ENCODE measurements around the gene SYT1. TPM values are rescaled to one million over a fixed set of nuclear protein-coding genes. Genes with fewer than 3 reads are reported as not detected.

Gene SYT1
- total RNA-seq, 1 experiment from 2014 or later: 1.3 TPM

DNA sequence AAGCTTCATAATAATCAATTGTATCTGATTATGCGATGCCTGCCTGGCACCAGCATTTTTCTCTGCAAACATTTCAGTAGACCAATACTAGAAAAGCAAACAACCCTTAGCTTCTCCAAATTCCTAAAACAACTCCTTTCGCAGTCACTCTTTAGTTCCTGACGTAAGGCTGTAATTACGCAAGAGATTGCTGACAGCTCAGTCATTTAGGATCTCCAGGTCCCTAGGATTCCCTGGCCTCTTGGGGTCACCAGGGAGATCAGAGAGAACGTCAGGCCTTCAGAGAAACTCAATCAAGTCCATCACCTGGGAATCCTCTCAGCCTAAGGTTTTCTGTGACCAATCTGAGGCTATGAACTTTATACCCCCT lies 435.6 kb downstream of the SYT1 start:
- Mint-ChIP-seq H3K27me3 (ENCODE audit: unreplicated experiment) (no peaks in the 10 kb centered on the region), H3K36me3 (ENCODE audit: insufficient read depth, unreplicated experiment) (no peaks in the 10 kb centered on the region), H3K9me3 (ENCODE audit: low read depth, unreplicated experiment) (no peaks in the 10 kb centered on the region), H3K4me1 (ENCODE audit: low read depth, unreplicated experiment) (peaks cover 8% of the 10 kb centered on the region), H3K4me3 (ENCODE audit: low read depth, unreplicated experiment) (no peak overlapping the region), H3K27ac (ENCODE audit: unreplicated experiment) (no peak overlapping the region)
- DNase-seq: peak; percentile 10
- BruUV-seq (replicated peaks): no TSS peak
- intact Hi-C loops (cut with micrococcal nuclease; ENCODE audit: unreplicated experiment): no loop called here
- CTCF ChIA-PET: no interaction called here
- TF ChIP-seq, protein P1, sequence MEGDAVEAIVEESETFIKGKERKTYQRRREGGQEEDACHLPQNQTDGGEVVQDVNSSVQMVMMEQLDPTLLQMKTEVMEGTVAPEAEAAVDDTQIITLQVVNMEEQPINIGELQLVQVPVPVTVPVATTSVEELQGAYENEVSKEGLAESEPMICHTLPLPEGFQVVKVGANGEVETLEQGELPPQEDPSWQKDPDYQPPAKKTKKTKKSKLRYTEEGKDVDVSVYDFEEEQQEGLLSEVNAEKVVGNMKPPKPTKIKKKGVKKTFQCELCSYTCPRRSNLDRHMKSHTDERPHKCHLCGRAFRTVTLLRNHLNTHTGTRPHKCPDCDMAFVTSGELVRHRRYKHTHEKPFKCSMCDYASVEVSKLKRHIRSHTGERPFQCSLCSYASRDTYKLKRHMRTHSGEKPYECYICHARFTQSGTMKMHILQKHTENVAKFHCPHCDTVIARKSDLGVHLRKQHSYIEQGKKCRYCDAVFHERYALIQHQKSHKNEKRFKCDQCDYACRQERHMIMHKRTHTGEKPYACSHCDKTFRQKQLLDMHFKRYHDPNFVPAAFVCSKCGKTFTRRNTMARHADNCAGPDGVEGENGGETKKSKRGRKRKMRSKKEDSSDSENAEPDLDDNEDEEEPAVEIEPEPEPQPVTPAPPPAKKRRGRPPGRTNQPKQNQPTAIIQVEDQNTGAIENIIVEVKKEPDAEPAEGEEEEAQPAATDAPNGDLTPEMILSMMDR (IDR thresholded peaks at IDR 0.05; ENCODE audit: unreplicated experiment): no peak

DNA sequence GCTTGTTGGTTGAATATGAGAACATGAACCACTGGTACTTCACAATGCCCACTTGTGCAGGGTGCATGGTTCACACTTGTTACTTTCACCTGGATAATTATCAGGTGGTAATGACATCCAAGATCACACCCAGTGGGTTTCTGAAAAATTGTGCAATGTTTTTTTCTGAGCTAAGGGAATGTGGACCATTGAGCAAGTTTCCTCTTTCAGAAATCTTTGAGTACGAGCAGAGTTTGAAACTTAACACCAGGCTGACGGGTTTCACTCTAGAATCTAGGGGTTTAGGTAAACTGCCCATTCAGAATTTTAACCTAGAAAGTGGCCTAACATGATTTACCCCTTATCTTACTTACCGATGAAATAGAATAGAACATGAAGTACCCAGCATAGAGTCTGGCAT lies 436.6 kb downstream of the SYT1 start:
- BruUV-seq (replicated peaks): no TSS peak
- H3K27me3 Mint-ChIP-seq (ENCODE audit: unreplicated experiment): no peaks in the 10 kb centered on the region
- H3K36me3 Mint-ChIP-seq (ENCODE audit: insufficient read depth, unreplicated experiment): no peaks in the 10 kb centered on the region
- no peaks in the 10 kb centered on the region for H3K9me3 Mint-ChIP-seq (ENCODE audit: low read depth, unreplicated experiment)
- TF ChIP-seq, protein P1 (IDR thresholded peaks at IDR 0.05; ENCODE audit: unreplicated experiment): no peak
- intact Hi-C loops (cut with micrococcal nuclease; ENCODE audit: unreplicated experiment): no loop called here
- DNase-seq: no peak
- CTCF ChIA-PET: interaction anchor here (0.9 kb wide), 1 partner anchor 46 kb away, joined by 4 read pairs; no protein-coding TSS in a partner anchor
- no peak overlapping the region for H3K27ac Mint-ChIP-seq (ENCODE audit: unreplicated experiment)
- H3K4me3 Mint-ChIP-seq (ENCODE audit: low read depth, unreplicated experiment): no peak overlapping the region
- peaks cover 8% of the 10 kb centered on the region for H3K4me1 Mint-ChIP-seq (ENCODE audit: low read depth, unreplicated experiment)

DNA sequence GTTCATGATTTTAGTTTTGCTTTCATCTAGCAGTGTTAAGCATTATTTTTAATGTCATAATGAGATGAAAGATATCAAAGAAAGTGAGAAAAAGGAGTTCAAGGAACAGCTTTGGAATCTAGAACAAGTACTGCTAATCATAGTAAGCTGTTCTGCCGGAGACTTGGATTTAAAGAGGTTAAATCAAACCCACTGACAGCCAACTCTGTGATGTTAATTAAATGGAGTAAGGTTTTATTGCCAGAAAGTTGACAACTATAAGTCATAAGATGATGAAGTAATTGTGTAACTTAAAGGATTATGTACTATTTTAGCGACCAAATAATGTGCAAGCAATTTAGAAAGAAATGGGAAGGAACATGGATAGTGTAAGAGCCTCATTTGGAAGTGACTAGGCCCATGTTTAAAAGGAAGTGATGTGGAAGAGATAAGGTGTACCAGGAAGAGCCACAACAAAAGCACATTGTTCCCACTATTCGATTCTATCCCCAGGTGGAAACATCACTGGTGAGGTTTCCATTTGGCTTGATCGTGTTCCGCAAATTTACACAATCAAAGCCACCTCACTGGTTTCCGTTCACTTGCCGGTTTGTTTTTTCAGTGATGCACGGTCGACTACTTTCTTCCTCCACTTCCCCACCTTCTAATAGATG lies 437.7 kb downstream of the SYT1 start:
- intact Hi-C loops (cut with micrococcal nuclease; ENCODE audit: unreplicated experiment): no loop called here
- Mint-ChIP-seq H3K36me3 (ENCODE audit: insufficient read depth, unreplicated experiment) (no peaks in the 10 kb centered on the region), H3K27me3 (ENCODE audit: unreplicated experiment) (no peaks in the 10 kb centered on the region), H3K9me3 (ENCODE audit: low read depth, unreplicated experiment) (no peaks in the 10 kb centered on the region), H3K4me3 (ENCODE audit: low read depth, unreplicated experiment) (no peak overlapping the region), H3K27ac (ENCODE audit: unreplicated experiment) (no peak overlapping the region), H3K4me1 (ENCODE audit: low read depth, unreplicated experiment) (peaks cover 8% of the 10 kb centered on the region)
- TF ChIP-seq, protein P1 (IDR thresholded peaks at IDR 0.05; ENCODE audit: unreplicated experiment): no peak
- CTCF ChIA-PET: no interaction called here
- no TSS peak for BruUV-seq (replicated peaks)
- DNase-seq: no peak

DNA sequence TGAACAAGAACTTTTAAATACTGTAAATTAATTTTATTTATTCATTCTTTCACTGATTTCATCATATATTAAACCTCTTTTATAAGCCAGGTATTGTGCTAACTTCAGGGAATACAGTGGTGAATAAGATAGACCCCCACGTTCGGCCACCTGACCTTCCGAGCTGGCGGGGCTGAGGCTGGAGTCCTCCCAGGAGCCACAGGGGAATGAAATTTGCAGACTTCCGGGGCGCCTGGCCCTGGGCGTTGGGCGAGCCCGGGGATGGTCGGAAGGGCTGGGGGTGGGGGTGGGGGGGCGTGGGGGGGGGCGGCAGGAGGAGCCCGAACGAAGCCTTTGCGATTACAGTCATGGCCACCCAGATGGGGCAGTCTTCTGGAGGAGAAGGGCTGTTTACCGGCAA lies 442.8 kb downstream of the SYT1 start:
- H3K4me1 Mint-ChIP-seq (ENCODE audit: low read depth, unreplicated experiment): peaks cover 4% of the 10 kb centered on the region
- no peaks in the 10 kb centered on the region for H3K36me3 Mint-ChIP-seq (ENCODE audit: insufficient read depth, unreplicated experiment)
- CTCF ChIA-PET: no interaction called here
- TF ChIP-seq, protein P1 (IDR thresholded peaks at IDR 0.05; ENCODE audit: unreplicated experiment): no peak
- H3K27me3 Mint-ChIP-seq (ENCODE audit: unreplicated experiment): no peaks in the 10 kb centered on the region
- BruUV-seq (replicated peaks): no TSS peak
- intact Hi-C loops (cut with micrococcal nuclease; ENCODE audit: unreplicated experiment): no loop called here
- H3K4me3 Mint-ChIP-seq (ENCODE audit: low read depth, unreplicated experiment): no peak overlapping the region
- no peak for DNase-seq
- H3K27ac Mint-ChIP-seq (ENCODE audit: unreplicated experiment): no peak overlapping the region
- H3K9me3 Mint-ChIP-seq (ENCODE audit: low read depth, unreplicated experiment): no peaks in the 10 kb centered on the region

All from Calu3 (cell line).